T-helper 22 cell (primary cell): ENCODE results near the gene LGR4.
"Not testable (repeated sequence)": the region's sequence is repeated elsewhere in the genome, so short reads cannot be mapped to it uniquely, and the experiment has no call there.

Source experiments
- DNase-seq: peaks from one replicate; pipeline ENCODE4 v3.0.0-alpha.2; 2020; ENCODE audit warnings: low read depth

Gene LGR4

DNA sequence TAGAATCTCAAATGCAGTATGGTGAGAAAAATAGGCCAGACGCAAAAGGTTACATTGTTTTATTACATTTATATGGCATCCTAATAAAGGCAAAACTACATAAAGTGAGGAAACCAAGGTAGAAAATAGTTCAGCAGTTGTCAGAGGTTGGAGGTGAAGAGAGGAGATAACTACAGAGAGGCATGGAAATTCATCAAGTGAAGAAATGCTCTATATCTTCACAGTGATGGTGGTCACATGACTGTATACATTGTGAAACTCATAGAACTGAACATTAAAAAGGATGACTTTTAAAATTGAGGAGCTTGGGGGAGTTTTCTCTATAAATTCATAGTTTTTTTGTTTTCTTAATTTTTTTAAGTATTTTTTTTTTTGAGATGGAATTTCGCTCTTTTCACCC, 14.4 kb downstream of the LGR4 start:
- DNase-seq = no peak

DNA sequence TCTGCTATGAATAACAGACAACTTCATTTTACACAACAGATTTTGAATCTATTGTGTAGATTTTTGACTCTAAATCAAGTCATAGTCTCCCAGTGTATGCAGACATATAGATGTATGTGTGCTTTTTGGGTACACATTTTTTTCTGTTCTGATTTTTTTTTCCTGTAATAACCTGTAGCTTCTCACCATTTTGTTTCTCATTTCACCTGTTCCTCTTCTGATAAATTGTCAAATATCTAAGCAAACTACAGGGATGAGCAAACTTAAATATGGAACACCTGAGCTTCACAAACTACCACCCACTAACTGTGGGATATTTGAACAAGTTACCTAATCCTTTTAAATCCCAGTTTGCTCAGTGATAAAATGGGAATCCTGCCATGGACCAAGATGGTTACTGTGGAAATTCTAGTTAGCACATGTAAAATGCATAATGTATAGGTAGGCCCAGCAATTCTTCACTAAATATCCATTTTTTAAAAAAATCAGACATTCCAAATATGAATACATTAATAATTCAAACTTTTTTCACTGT, 15.7 kb downstream of the LGR4 start:
- DNase-seq = no peak

DNA sequence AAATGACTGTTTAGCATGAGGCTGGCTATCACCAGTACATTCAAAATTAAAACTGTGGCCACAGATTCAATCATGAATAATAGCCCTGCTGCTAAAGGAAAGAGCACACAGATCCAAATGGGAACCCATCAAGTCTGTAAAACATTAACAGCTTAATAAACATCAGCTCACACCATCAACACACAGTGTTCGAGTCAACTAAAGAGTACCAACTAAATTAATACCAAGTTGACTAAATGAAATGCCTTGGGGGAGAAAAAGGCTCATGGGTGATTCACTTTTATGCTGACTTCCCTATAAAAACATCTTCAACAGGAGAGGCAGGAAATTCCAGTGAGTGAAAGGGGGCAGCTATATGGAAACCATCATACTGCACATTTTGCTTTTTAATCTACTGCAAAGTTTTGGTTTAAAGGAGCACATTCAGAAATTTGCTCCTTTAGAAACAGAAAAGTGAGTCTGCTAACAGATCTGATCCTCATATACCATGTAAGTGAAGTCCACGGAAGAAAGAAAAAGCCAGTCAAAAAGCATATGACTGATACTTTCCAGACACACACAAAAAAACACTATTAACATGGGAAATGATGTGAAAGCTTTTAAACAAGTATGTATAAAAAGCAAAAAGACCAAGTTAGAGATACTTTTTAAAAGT, 16.3 kb downstream of the LGR4 start:
- no peak for DNase-seq

DNA sequence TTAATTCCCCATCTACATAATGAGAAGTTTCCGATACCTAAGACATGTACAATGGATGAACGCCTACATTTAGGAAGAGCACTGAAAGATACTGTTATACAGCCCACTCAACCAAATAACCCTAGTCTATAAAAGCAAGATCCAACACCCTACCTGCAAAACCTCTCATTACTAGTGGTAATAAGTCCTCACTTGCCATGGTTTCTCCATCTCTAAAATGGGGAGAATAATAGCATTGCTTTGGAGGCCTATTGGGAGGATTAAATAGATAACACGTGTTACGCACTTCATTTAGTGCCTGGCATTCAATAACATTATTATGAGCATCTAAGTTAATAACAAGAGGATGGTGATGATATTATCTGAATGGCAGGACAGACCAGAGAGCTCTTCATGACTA, 16.9 kb downstream of the LGR4 start:
- no peak for DNase-seq

DNA sequence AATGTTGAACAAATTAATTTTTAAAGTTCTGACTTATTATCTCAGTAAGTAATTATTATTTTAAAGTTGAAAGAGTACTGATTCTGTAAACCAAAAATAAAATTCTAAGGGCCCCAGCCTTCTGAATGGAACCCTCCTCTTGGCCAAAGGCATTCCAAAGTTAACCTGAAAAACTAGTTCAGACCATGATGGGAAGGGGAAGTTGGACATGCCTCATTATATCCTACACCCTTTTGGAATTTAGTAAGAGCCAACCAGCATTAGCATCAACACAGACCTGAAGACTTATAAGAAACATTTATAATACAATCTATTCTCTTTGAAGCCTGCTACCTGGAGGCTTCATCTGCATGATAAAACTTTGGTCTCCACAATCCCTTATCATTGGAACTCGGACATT, 18.9 kb downstream of the LGR4 start:
- DNase-seq = no peak

DNA sequence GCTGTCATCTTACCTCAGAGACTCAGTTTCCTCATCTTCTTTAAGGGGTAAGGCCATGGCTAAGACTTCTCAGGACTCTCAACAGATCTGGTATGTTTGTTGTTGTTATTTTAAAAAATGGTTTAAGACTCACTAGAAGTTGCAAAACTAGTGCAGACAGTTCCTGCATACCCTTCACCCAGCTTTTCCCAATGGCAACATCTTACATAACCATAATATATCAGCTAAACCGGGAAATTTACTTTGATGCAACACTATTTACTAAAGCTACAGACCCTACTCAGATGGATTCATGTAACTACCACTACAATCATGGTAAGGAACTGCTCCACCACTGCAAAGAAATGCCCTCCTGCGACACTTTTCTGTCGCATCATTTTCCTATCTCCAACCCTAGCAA, 20.4 kb downstream of the LGR4 start:
- no peak for DNase-seq

DNA sequence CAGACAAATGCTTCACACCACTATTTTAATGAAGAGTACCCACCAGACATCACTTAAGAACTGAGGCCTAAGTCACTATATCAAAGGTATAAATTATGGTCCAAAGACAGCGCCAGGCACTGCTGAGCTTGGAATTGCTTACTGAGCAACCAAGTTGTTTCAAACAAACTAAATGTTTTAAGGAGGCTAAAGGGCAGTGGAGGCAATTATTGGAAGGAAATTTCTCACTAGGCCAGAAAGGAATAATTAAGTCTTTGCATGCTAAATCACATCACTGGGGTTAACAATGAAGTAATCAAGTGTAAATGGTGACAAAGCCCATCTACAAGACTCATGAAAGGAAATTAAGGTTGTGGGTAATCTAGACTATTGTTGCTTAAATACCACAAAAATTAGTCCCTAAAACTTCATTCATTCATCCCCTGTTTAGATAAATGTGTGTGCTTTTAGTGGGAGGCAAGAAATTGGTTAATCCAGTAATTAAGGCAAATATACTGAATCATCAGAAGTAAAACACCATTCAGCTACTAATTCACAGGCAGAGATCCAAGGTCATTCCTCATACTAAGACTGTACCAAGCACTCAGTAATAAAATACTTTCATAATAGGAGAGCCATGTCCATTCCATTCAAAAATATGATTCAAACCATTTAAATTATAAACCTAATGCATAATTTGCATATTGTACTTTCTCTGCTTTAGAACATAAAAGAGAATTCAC, 21.2 kb downstream of the LGR4 start:
- DNase-seq = no peak

DNA sequence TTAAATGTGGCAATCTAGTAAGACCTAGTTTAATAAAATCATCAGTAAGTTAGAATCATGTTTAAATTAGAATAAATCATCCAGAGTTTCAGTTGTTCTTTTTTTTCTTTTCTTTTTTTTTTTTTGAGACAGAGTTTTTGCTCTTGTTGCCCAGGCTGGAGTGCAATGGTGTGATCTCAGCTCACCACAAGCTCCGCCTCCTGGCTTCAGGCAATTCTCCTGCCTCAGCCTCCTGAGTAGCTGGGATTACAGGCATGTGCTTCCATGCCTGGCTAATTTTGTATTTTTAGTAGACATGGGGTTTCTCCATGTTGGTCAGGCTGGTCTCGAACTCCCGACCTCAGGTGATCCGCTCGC, 24.4 kb downstream of the LGR4 start:
- not testable (repeated sequence) for DNase-seq

DNA sequence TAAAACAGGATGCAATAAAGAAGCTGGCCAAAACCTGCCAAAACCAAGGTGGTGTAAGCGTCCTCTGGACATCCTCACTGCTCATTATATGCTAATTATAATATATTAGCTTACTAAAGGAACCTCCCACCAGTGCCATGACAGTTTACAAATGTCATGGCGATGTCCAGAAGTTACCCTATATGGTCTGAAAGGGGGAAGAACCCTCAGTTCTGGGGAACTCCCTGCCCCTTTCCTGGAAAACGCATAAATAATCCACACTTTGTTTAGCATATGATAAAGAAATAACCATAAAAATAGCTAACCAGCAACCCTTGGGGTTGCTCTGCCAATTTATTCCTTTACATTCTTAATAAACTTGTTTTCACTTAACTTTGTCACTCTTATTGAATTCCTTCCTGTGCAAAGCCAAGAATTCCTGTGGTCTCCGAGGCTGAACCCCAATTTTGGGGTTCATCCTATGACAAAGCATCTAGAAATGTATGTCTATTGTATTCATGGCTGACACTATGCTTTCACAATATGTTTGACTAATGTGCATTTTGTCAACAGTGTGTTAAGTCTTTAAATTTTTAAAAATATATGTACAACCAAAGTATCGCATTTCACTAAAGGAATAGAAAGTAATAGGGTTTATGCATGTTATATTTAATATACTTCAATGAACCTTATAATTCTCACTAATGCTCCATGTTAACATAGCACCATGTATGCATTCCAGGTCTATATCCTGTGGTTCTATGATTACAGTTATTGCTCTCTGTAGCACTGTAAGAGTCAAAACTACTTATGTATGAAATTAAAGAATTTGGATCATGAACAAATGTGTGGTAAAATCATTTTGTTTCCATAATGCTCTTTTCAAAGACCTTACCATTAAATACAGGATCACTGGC, 25.1 kb downstream of the LGR4 start:
- DNase-seq = no peak

DNA sequence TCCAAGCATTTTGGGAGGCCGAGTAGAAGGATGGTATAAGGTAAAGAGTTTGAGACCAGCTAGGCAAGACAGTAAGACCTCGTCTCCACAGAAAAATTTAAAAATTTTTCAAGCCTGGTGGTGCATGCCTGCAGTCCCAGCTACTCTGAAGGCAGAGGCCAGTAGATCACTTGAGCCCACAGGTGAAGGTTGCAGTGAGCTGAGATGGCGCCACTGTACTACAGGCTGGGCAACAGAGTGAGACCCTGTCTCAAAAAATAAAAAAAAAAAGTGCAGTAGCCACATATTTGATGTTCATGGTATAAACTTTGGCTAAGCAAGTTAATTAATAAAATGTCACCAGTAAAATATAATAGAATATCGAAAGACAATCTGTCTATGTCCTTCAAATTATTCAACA, 27.0 kb downstream of the LGR4 start:
- DNase-seq = no peak

DNA sequence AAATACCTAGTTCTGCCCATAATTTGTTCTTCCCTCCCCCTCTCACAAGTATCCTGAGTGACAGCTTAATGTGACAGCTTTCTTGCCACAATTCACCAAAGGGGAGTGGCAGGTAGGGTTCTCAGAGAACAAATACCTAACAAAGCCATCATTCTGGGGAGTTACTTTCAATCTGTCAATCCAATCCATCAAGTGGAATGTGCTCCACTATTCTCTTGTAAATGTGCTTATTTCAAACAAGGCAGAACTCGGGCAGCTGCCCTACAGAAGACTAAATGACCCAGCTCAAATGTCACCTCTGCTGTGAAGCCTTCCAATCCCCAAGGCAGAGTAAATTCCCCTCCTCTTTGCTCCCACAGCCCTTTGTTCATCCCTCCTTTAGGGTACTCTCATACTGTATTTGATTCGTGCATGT, 27.8 kb downstream of the LGR4 start:
- DNase-seq = no peak

DNA sequence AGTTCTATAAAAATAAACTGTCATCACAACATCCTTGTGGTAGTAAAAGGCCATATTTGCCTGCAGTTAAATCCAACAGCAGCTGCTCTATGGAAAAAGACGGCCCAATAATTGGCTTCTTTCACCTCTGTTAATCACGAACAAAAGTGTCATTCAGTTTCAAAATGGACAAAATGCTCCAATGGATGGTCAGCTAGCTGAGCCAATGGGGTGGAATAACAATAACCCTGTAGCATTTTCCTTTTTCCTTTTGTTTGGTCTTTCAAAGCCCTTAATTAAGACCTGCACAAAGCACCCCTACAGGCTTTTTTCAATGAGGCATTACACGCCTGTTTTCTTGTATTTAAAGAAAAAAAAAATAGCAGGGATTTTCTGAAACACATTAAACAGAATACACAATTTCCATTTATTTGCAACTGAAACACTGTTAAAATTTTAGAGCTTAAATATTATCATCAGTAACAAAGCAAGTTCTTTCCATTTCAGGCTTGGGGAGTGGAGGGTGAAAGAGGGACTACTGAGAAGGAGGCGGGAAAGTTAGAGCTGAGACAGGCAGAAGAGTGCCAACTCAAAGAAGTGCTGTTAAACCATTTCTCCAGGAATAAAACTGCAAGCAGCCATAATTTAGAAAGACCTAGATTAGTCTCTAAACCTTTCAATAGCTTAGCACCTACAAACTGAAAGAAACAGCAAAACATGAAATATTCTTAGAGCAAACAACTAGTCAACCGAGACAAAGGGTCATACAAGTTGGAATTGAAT, 28.7 kb downstream of the LGR4 start:
- DNase-seq = no peak

DNA sequence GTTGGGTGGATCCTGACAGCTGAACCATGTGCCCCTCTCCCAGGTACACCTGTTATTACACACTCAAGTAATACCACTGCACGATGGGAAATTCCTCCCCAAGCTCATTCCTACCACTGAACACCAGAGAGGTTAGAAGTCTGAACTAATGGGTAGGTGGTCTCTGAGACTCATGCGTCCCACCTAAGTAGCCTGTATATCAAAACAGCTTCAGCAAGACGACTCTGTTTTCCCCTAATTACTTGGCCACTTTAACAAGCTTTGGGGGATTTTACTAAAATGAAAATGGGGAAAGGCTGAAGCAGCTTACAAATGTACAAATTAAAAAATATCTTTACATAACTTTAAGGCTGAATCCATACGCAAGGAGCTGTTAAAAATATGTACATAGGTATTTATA, 29.4 kb downstream of the LGR4 start:
- no peak for DNase-seq

DNA sequence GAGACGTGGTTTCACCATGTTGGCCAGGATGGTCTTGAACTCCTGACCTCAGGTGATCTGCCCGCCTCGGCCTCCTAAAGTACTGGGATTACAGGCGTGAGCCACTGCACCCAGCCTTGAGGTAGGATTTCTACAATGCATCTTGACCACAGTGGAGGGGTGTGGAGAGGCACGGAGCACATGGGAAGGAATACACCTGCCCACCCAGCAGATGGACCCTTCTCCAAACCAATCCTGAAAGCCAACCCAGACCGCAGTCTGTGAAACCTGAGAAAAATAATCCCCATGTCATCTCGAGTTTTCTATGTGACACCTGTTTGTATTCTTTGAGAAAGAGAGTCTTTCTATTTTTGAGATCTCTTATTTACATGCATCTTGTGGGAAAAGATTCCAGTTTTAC, 32.5 kb downstream of the LGR4 start:
- DNase-seq = no peak

DNA sequence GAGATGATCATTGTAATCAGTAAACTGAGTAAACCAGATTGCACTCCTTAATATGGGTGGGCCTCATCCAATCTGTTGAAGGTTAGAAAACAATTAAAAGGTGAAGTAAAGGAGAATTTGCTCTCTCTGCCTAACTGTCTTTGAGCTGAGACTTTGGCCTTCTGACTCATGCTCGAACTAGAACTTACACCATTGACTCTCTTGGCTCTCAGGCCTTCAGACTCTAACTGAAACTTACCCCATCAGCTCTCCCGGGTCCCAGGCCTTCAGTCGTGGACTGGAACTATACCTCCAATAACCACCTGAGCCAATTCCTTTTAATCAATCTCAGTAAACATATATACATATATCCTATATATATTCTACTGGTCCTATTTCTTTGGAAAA, 34.0 kb downstream of the LGR4 start:
- DNase-seq = no peak

DNA sequence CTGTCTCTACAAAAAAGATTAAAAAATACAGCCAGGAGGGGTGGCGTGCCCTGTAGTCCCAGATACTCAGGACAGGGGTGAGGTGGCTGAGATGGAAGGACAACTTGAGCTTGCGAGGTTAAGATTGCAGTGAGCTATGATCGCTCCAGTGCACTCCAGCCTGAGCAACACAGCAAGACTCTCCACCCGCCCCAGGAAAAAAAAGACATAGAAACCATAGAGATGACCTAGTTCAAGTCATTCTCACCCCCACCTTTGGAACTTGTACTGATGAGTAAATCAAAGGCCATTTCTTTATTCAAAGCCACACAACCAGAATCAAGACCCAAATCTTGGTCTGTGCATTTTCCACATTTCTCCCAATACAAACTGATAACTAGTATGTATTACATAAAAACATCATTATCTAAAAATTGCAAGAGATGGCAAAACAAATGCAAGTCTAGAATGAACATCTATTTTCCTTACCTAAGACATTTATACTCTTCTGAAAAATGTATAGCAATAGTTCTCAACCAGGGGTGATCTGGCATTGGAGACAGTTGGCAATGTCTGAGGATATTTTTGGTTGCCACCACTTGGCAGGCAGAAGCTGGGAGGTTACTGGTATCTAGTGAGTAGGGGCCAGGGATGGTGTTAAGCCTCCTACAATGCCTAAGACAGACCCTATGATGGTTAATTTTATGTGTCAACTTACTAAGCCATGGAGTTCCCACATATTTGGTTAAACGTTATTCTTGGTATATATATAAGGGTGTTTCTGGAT, 34.6 kb downstream of the LGR4 start:
- no peak for DNase-seq

DNA sequence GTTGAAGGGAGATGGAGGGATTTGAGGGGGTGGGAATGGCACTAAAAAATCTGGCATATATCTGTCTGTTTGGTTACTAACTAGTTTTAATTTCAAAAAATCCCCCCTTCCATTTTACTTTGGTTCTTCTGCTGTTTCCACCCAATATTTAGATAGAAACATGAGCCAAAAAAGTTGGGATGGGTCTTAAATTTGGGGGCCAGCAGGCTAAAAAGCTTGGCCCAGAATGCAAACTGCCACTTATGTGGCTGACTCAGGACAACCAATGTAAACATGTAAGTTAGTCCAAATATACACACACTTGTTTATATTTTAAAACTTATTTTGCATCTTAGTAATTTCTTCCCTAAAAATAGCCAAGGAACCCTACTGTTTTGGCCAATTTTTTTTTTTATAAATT, 35.7 kb downstream of the LGR4 start:
- no peak for DNase-seq

DNA sequence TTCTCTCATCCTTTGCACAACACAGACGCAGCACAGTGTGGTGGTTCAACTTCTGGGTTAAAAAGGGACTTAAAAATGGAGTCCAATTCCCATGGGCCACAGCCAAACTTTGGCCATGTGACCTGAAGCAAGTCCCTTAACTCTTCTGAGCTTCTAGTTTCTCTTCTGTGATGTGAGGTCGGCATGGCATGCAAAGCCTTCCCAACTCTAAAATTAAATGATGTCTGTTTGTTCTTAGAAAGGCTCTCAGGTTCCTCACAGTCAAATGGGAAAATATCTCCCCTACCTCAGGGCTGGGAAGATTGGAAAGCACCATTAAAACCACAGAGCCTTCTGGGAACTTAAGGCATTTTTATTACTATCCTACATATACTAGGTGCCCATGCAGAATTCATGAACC, 38.8 kb downstream of the LGR4 start:
- no peak for DNase-seq

DNA sequence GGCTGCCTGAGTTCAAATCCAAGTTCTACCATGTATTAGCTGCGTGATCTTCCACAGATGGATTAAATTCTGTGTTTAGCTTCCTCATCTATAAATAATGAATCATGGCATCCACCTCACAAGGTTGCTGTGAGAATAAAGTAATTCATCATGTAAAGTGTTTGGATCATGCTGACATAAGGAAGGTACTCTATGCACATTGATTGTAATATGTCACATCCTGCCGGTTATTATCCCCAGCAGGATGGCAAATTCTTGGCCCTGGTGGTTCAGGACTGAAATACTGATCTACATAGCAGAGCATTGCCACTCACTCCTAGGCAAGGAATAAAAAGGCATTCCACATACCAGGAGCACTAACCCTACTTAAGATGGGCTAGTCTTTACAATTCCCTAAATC, 40.8 kb downstream of the LGR4 start:
- no peak for DNase-seq

DNA sequence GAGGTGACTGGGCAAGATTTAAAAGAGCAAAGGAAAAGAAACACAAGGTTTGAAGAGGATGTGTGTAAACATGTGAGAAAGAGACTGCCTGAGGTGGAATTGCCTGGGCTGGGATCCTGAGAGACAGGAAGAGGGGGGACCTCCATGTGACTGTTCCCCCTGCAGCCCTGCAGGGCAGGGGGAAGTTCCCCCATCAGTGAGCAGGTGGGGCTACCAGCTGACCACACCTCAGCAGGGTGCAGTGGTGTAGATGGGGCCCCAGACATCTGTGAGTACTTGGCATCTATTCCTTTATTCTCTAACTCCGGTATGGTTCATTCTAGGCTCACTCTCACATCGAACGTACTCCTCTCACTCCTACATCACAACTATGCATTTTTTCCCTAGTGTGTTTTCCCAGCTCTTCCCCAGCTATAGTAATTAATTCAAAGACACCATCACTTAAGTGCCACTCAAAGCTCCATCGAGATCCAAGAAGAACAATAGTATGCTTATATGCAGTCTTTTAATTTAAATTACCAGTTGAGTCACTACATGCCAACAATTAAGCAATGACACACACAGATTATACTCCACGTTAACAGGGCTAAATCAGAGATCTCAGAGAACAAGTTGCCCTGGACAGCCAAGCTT, 42.7 kb downstream of the LGR4 start:
- DNase-seq = no peak
